ENCODE results near the gene KLHL36. TPM values are rescaled to one million over a fixed set of nuclear protein-coding genes. Genes with fewer than 3 reads are reported as not detected.

The KLHL36 gene
- total RNA-seq = 48.5 and 52.4 TPM in 2 replicates

GRCh38 chr16:84647828-84648594 is at the start of gene KLHL36:
TSS of gene KLHL36 (plus strand) at chr16:84648511. CDS start at chr16:84650868, 2,357 bp downstream.

DNA sequence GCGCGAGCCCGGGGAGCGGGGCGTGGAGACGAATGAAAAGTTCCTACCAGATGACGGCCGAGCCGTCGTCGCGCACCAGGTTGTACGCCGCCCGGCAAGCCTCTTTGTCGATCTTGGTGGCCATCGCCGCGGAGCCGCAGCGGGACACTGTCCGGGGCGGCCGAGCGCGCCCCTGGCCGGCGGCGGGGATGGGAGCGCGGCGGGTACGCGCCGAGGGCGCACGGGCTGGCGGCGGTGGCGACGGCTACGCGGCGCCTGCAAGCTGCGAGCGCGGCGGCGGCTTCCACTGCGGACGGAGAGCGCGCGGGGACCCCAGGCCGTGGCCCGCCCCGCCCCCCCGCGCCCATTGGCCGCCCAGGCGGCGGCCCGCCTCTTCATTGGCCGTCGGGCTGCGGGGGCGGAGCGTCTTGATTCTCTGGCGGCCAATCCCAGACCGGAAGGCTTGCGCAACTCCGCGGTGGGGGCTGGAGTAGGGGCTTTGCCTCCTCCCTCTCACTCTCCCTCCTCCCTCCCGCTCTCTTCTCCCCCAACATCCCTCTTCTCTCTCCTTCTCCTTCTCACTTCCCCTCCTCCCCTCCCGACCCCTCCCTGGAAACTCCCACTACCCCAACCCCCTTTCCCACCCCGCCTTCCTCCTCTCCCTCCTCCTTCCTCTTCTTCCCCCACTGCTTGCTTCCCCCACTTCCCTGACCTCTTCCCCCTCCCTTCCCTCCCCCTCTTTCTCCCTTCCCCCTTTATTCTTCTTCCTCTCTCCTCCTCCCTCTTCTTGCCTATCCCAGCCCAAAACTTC is 30.3 kb upstream of the KLHL36 start, which contains the start of gene COTL1:
COTL1 (minus strand) TSS at position 288 of the 790 bp plus-strand sequence; CDS start at position 124, 164 bp downstream.

GRCh38 chr16:84699712-84700445 is 51.6 kb downstream of the KLHL36 start, which contains the start of gene USP10:
TSS of gene USP10 (plus strand) at chr16:84700000. CDS start at chr16:84700091, 91 bp downstream.

Other genes starting within 250 kb of the KLHL36 start
- gene MEAK7, start 143.9 kb upstream of the KLHL36 start, total RNA-seq = 25.4 and 27.8 TPM in 2 replicates
- gene COTL1, start 30.4 kb upstream of the KLHL36 start, total RNA-seq = 180 and 195 TPM in 2 replicates
- gene USP10, start 51.5 kb downstream of the KLHL36 start, total RNA-seq = 47.2 and 55.6 TPM in 2 replicates
- gene CRISPLD2, start 171.5 kb downstream of the KLHL36 start, total RNA-seq = 45.5 and 53.3 TPM in 2 replicates

Measured in articular chondrocyte of knee joint (primary cell).